Trophoblast cell (in vitro differentiated cells and primary cell): ENCODE data around the gene USP48.
"Not testable (repeated sequence)": the region's sequence is repeated elsewhere in the genome, so short reads cannot be mapped to it uniquely, and the experiment has no call there.

ENCODE experiments used
- DNase-seq, 2 donors: peaks; one replicate each; pipeline ENCODE4 v3.0.0-alpha.2; 2016
- H2AFZ ChIP-seq: 2 replicates; pipeline ENCODE4 v1.6.1; 2013; ENCODE audit warnings: low read length, moderate library complexity, mild to moderate bottlenecking; ENCODE audit not compliant: insufficient read depth, poor library complexity
- H2AK5ac ChIP-seq: 2 replicates; pipeline ENCODE4 v1.6.1; 2013; ENCODE audit warnings: mild to moderate bottlenecking, low read length
- H2BK120ac ChIP-seq: 2 replicates; pipeline ENCODE4 v1.6.1; 2013; ENCODE audit warnings: low read length, mild to moderate bottlenecking, moderate library complexity; ENCODE audit not compliant: insufficient read depth, poor library complexity
- H2BK12ac ChIP-seq: 2 replicates; pipeline ENCODE4 v1.6.1; 2013; ENCODE audit warnings: mild to moderate bottlenecking, low read length, moderate library complexity
- H2BK5ac ChIP-seq: 2 replicates; pipeline ENCODE4 v1.6.1; 2013; ENCODE audit warnings: low read length, low read depth, moderate library complexity, mild to moderate bottlenecking; ENCODE audit not compliant: poor library complexity
- H3K14ac ChIP-seq: 2 replicates; pipeline ENCODE4 v1.6.1; 2013; ENCODE audit warnings: mild to moderate bottlenecking, low read length
- H3K18ac ChIP-seq: 2 replicates; pipeline ENCODE4 v1.6.1; 2013; ENCODE audit warnings: mild to moderate bottlenecking, low read length
- H3K23ac ChIP-seq: 2 replicates; pipeline ENCODE4 v1.6.1; 2013; ENCODE audit warnings: low read length
- H3K27ac ChIP-seq: 2 replicates; pipeline ENCODE4 v1.5.1; 2013; ENCODE audit warnings: low read depth, mild to moderate bottlenecking, inconsistent platforms, low read length, moderate library complexity
- H3K27me3 ChIP-seq: 2 replicates; pipeline ENCODE4 v1.6.1; 2013; ENCODE audit warnings: inconsistent platforms, mild to moderate bottlenecking, low read length, moderate library complexity; ENCODE audit not compliant: insufficient read depth
- H3K36me3 ChIP-seq, 2 experiments: 1 replicate in 1 of 2; 2 replicates in 1 of 2; pipeline ENCODE4 v1.6.1; 2013; ENCODE audit warnings: low read length in 2 of 2, mild to moderate bottlenecking in 2 of 2, moderate library complexity in 1 of 2; ENCODE audit not compliant: insufficient read depth in 2 of 2, control insufficient read depth in 1 of 2
- H3K4ac ChIP-seq: 2 replicates; pipeline ENCODE4 v1.6.1; 2013; ENCODE audit warnings: low read depth, mild to moderate bottlenecking, low read length, moderate library complexity
- H3K4me1 ChIP-seq, 2 experiments: 1 replicate in 1 of 2; 2 replicates in 1 of 2; pipeline ENCODE4 v1.6.1; 2013; ENCODE audit warnings: low read length in 2 of 2, mild to moderate bottlenecking in 2 of 2, moderate library complexity in 1 of 2; ENCODE audit not compliant: insufficient read depth in 2 of 2, control insufficient read depth in 1 of 2
- H3K4me2 ChIP-seq: 2 replicates; pipeline ENCODE4 v1.6.1; 2013; ENCODE audit warnings: inconsistent platforms, mild to moderate bottlenecking, low read length, moderate library complexity
- H3K4me3 ChIP-seq: 2 replicates; pipeline ENCODE4 v1.5.1; 2013; ENCODE audit warnings: mild to moderate bottlenecking, low read depth, low read length, inconsistent platforms
- H3K79me1 ChIP-seq: one replicate; pipeline ENCODE4 v1.6.1; 2013; ENCODE audit warnings: low read length
- H3K79me2 ChIP-seq: 2 replicates; pipeline ENCODE4 v1.6.1; 2013; ENCODE audit warnings: low read length, mild to moderate bottlenecking; ENCODE audit not compliant: control insufficient read depth, insufficient read depth, poor library complexity
- H3K9ac ChIP-seq: 2 replicates; pipeline ENCODE4 v1.6.1; 2013; ENCODE audit warnings: mild to moderate bottlenecking, low read length
- H3K9me3 ChIP-seq: 2 replicates; pipeline ENCODE4 v1.6.1; 2013; ENCODE audit warnings: low read depth, mild to moderate bottlenecking, control low read depth, inconsistent platforms, low read length; ENCODE audit not compliant: insufficient read depth
- H4K12ac ChIP-seq: 2 replicates; pipeline ENCODE4 v1.6.1; 2013; ENCODE audit warnings: low read depth, mild to moderate bottlenecking, low read length, moderate library complexity
- H4K8ac ChIP-seq: 2 replicates; pipeline ENCODE4 v1.6.1; 2013; ENCODE audit warnings: low read depth, mild to moderate bottlenecking, low read length, moderate library complexity
- H4K91ac ChIP-seq: one replicate; pipeline ENCODE4 v1.6.1; 2013; ENCODE audit warnings: low read depth, mild to moderate bottlenecking, low read length, moderate library complexity
- WGBS: extraction: QIAGEN DNeasy Blood & Tissue Kit; methylation state at CpG from one replicate; pipeline ENCODE4 v1.1.7; 2013; ENCODE audit warnings: missing lambda C conversion rate; ENCODE audit not compliant: insufficient read length, insufficient coverage; ENCODE audit errors: extremely low coverage; 5-methylcytosine and 5-hydroxymethylcytosine counted together

The USP48 gene

GRCh38 chr1:21828506-21829210 is 45.7 kb upstream of the USP48 start:
- H3K4me2 ChIP-seq: no peak overlapping the region
- H3K18ac ChIP-seq: no peak overlapping the region
- no peak overlapping the region for H2BK5ac ChIP-seq
- no peaks in the 10 kb centered on the region for H3K27me3 ChIP-seq
- no peaks in the 10 kb centered on the region for H3K79me2 ChIP-seq
- H2AK5ac ChIP-seq: no peak overlapping the region
- H3K4ac ChIP-seq: no peak overlapping the region
- no peak overlapping the region for H3K23ac ChIP-seq
- H3K4me3 ChIP-seq: no peak overlapping the region
- no CpG with 5 or more reads among the region's 28 CpGs for WGBS
- no peak overlapping the region for H3K27ac ChIP-seq
- H3K14ac ChIP-seq: no peak overlapping the region
- H2BK12ac ChIP-seq: no peak overlapping the region
- H2AFZ ChIP-seq: no peak overlapping the region
- no peak overlapping the region for H2BK120ac ChIP-seq
- peaks cover 86 to 90% of the 10 kb centered on the region in 2 experiments for H3K36me3 ChIP-seq
- H3K79me1 ChIP-seq: no peaks in the 10 kb centered on the region
- DNase-seq: no peak
- peaks cover 9% of the 10 kb centered on the region for H3K9me3 ChIP-seq
- H4K8ac ChIP-seq: no peak overlapping the region
- no peaks in the 10 kb centered on the region for H3K4me1 ChIP-seq
- no peak overlapping the region for H3K9ac ChIP-seq
- H4K91ac ChIP-seq: no peak overlapping the region
- no peak overlapping the region for H4K12ac ChIP-seq

- no peak overlapping the region for H2BK5ac ChIP-seq
These were observed 45.1 kb upstream of the USP48 start for GRCh38 chr1:21828075-21828474.

GRCh38 chr1:21827141-21827679 is 44.3 kb upstream of the USP48 start:
- H3K23ac ChIP-seq: no peak overlapping the region
- H3K27ac ChIP-seq: no peak overlapping the region
- H3K9ac ChIP-seq: no peak overlapping the region
- DNase-seq: no peak
- no peak overlapping the region for H4K8ac ChIP-seq
- H4K91ac ChIP-seq: no peak overlapping the region
- no peak overlapping the region for H2BK120ac ChIP-seq
- H3K27me3 ChIP-seq: no peaks in the 10 kb centered on the region
- H3K79me1 ChIP-seq: no peaks in the 10 kb centered on the region
- H3K18ac ChIP-seq: no peak overlapping the region
- H3K9me3 ChIP-seq: peaks cover 6% of the 10 kb centered on the region
- no peak overlapping the region for H3K4ac ChIP-seq
- H3K4me1 ChIP-seq: no peaks in the 10 kb centered on the region
- no peak overlapping the region for H2BK5ac ChIP-seq
- H2BK12ac ChIP-seq: no peak overlapping the region
- H3K14ac ChIP-seq: no peak overlapping the region
- no peak overlapping the region for H2AK5ac ChIP-seq
- H3K36me3 ChIP-seq: peaks cover 86 to 90% of the 10 kb centered on the region in 2 experiments
- no peak overlapping the region for H2AFZ ChIP-seq
- no peaks in the 10 kb centered on the region for H3K79me2 ChIP-seq
- no peak overlapping the region for H3K4me3 ChIP-seq
- H4K12ac ChIP-seq: no peak overlapping the region
- H3K4me2 ChIP-seq: no peak overlapping the region
- no CpG with 5 or more reads among the region's 5 CpGs for WGBS

More at GRCh38 chr1:21828075-21828474, 45.1 kb upstream of the USP48 start:
- H4K12ac ChIP-seq: no peak overlapping the region
- no peak for DNase-seq
- no peaks in the 10 kb centered on the region for H3K27me3 ChIP-seq
- no peaks in the 10 kb centered on the region for H3K79me1 ChIP-seq
- H3K36me3 ChIP-seq: peaks cover 86 to 90% of the 10 kb centered on the region in 2 experiments
- H2AK5ac ChIP-seq: no peak overlapping the region
- H3K18ac ChIP-seq: no peak overlapping the region
- H2BK120ac ChIP-seq: no peak overlapping the region
- no peak overlapping the region for H3K27ac ChIP-seq
- no peak overlapping the region for H2AFZ ChIP-seq
- no CpG with 5 or more reads among the region's 13 CpGs for whole genome bisulfite sequencing
- no peak overlapping the region for H4K91ac ChIP-seq
- no peak overlapping the region for H2BK12ac ChIP-seq
- H4K8ac ChIP-seq: no peak overlapping the region
- H3K9me3 ChIP-seq: peaks cover 6% of the 10 kb centered on the region
- no peaks in the 10 kb centered on the region for H3K79me2 ChIP-seq
- no peaks in the 10 kb centered on the region for H3K4me1 ChIP-seq
- H3K14ac ChIP-seq: no peak overlapping the region
- H3K23ac ChIP-seq: no peak overlapping the region
- H3K4me2 ChIP-seq: no peak overlapping the region
- no peak overlapping the region for H3K4ac ChIP-seq
- H3K9ac ChIP-seq: no peak overlapping the region
- no peak overlapping the region for H3K4me3 ChIP-seq

GRCh38 chr1:21826694-21827093 is 43.7 kb upstream of the USP48 start:
- peaks cover 86 to 90% of the 10 kb centered on the region in 2 experiments for H3K36me3 ChIP-seq
- H3K4ac ChIP-seq, H3K14ac ChIP-seq, H4K8ac ChIP-seq, H3K9ac ChIP-seq, H2BK5ac ChIP-seq, H2BK12ac ChIP-seq, H3K27me3 ChIP-seq, H3K27ac ChIP-seq, H2AK5ac ChIP-seq, H3K79me1 ChIP-seq, H3K9me3 ChIP-seq, H2BK120ac ChIP-seq, H3K4me3 ChIP-seq, H3K23ac ChIP-seq, H3K18ac ChIP-seq, H4K12ac ChIP-seq, H2AFZ ChIP-seq, H4K91ac ChIP-seq, DNase-seq, H3K4me1 ChIP-seq, H3K79me2 ChIP-seq, H3K4me2 ChIP-seq: not testable (repeated sequence)
- WGBS: no CpG with 5 or more reads among the region's 10 CpGs
